Measurements from ENCODE around the gene CSTB.
A peak's percentile ranks its signal among the peaks of the same experiment; 100 is the strongest.

The CSTB gene

GRCh38 chr21:43789276-43790009 is 13.3 kb upstream of the CSTB start, which contains the start of gene RRP1:
Gene RRP1 (plus strand): TSS chr21:43789577. CDS start chr21:43789630, 53 bp downstream.
- DNase-seq: peak; percentile 87 to 96 (median 92)

- DNase-seq: no peak
These were observed 10.8 kb upstream of the CSTB start for GRCh38 chr21:43786807-43787440.

GRCh38 chr21:43786300-43786806 is 10.2 kb upstream of the CSTB start:
- no peak for DNase-seq

- DNase-seq: no peak
These were observed 9.0 kb upstream of the CSTB start for GRCh38 chr21:43785134-43785533.

- no peak for DNase-seq
These were observed 7.1 kb upstream of the CSTB start for GRCh38 chr21:43783098-43783700.

GRCh38 chr21:43782431-43783097 is 6.5 kb upstream of the CSTB start:
- DNase-seq: no peak

GRCh38 chr21:43781846-43782245 is 5.7 kb upstream of the CSTB start:
- no peak for DNase-seq

- no peak for DNase-seq
These were observed 3.6 kb upstream of the CSTB start for GRCh38 chr21:43779660-43780059.

- no peak for DNase-seq
These were observed 2.6 kb upstream of the CSTB start for GRCh38 chr21:43778469-43779335.

GRCh38 chr21:43777953-43778352 is 1.8 kb upstream of the CSTB start:
- no peak for DNase-seq

- DNase-seq: no peak
These were observed 918 bp downstream of the CSTB start for GRCh38 chr21:43775190-43775589.

GRCh38 chr21:43774163-43774562 is 1.9 kb downstream of the CSTB start:
- DNase-seq: no peak

- DNase-seq: no peak
These were observed 3.7 kb downstream of the CSTB start for GRCh38 chr21:43772425-43772821.

GRCh38 chr21:43771698-43772424 is 4.2 kb downstream of the CSTB start:
- no peak for DNase-seq

- no peak for DNase-seq
These were observed 4.9 kb downstream of the CSTB start for GRCh38 chr21:43771199-43771675.

- no peak for DNase-seq
These were observed 5.9 kb downstream of the CSTB start for GRCh38 chr21:43770066-43770655.

- no peak for DNase-seq
These were observed 6.7 kb downstream of the CSTB start for GRCh38 chr21:43769325-43769958.

GRCh38 chr21:43768868-43769167 is 7.3 kb downstream of the CSTB start:
- no peak for DNase-seq

- no peak for DNase-seq
These were observed 7.9 kb downstream of the CSTB start for GRCh38 chr21:43767984-43768867.

- no peak for DNase-seq
These were observed 8.6 kb downstream of the CSTB start for GRCh38 chr21:43767498-43767983.

Measured in activated naive CD4-positive, alpha-beta T cell (primary cell).